PFSK-1 (cell line): ENCODE data around the gene CERS5.

ENCODE experiments used
- POLR2AphosphoS5 ChIP-seq: IDR thresholded peaks from 2 replicates; pipeline ENCODE4 v1.6.1; 2012; ENCODE audit warnings: low read depth, mild to moderate bottlenecking, control low read depth, low read length, moderate library complexity
- SIN3A ChIP-seq: IDR thresholded peaks from 2 replicates; pipeline ENCODE4 v1.6.1; 2012; ENCODE audit warnings: mild to moderate bottlenecking, low read length, moderate library complexity, borderline replicate concordance; ENCODE audit not compliant: insufficient read depth
- TAF1 ChIP-seq: IDR thresholded peaks from 2 replicates; pipeline ENCODE4 v1.6.1; 2012; ENCODE audit warnings: low read length, control low read depth, borderline replicate concordance; ENCODE audit not compliant: insufficient read depth

- TF ChIP-seq TAF1 (no peak), POLR2AphosphoS5 (no peak), SIN3A (no peak)
These were observed 25.7 kb upstream of the CERS5 start for GRCh38 chr12:50192908-50193307.
